HEK293 (cell line): ENCODE measurements around the gene ABR.

ENCODE experiments used
- CTCF ChIA-PET: fragments of 350-600 bp; formaldehyde crosslinking; extraction: SDS; loops from one replicate; lab custom pipeline; 2021; ENCODE audit warnings: antibody characterized with exemption; lab: Yijun Ruan, JAX
- POLR2A ChIA-PET: fragments of 300-600 bp; formaldehyde crosslinking; extraction: SDS; loops from one replicate; lab custom pipeline; 2020; ENCODE audit warnings: antibody characterized with exemption, inconsistent platforms; lab: Yijun Ruan, JAX
- H3K27ac ChIP-seq: fragments of 200-500 bp; sonication (Bioruptor generic); 2 replicates; pipeline ENCODE4 v1.5.1; 2014; ENCODE audit warnings: low read depth, low read length, control low read depth, inconsistent platforms; ENCODE audit errors: extremely low read depth
- H3K36me3 ChIP-seq, 2 experiments: fragments of 200-500 bp in 1 of 2; sonication (Bioruptor generic) in 1 of 2; 1 replicate in 1 of 2; 2 replicates in 1 of 2; pipeline ENCODE4 v1.5.1; 2014 to 2017; ENCODE audit warnings: inconsistent platforms in 2 of 2, low read length in 2 of 2; ENCODE audit not compliant: control insufficient read depth in 2 of 2, insufficient read depth in 1 of 2
- H3K4me1 ChIP-seq: fragments of 200-500 bp; sonication (Bioruptor generic); 2 replicates; pipeline ENCODE4 v1.5.1; 2014; ENCODE audit warnings: mild to moderate bottlenecking, low read length, inconsistent platforms; ENCODE audit not compliant: control insufficient read depth, insufficient read depth
- H3K4me3 ChIP-seq: 2 replicates; pipeline ENCODE4 v1.5.1; 2011; ENCODE audit warnings: low read depth, mild to moderate bottlenecking, control low read depth, low read length, moderate library complexity
- H3K9me3 ChIP-seq: fragments of 200-500 bp; sonication (Bioruptor generic); 2 replicates; pipeline ENCODE4 v1.5.1; 2014; ENCODE audit warnings: low read depth, low read length, inconsistent platforms; ENCODE audit not compliant: control insufficient read depth, insufficient read depth
- KLF9 ChIP-seq: fragments of 450-650 bp; formaldehyde crosslinking; IDR thresholded peaks from 2 replicates; pipeline ENCODE4 v1.5.1; 2016; ENCODE audit warnings: missing biosample characterization, missing genetic modification characterization, low read depth
- SCRT1 ChIP-seq: fragments of 450-650 bp; formaldehyde crosslinking; IDR thresholded peaks from 2 replicates; pipeline ENCODE4 v1.5.1; 2016; ENCODE audit warnings: missing biosample characterization, missing genetic modification characterization, borderline replicate concordance
- SCRT2 ChIP-seq: fragments of 450-650 bp; formaldehyde crosslinking; IDR thresholded peaks from 2 replicates; pipeline ENCODE4 v1.5.1; 2016; ENCODE audit warnings: missing biosample characterization, missing genetic modification characterization
- ZBTB26 ChIP-seq: fragments of 450-650 bp; formaldehyde crosslinking; optimal IDR thresholded peaks from 2 replicates; pipeline ENCODE3; 2016; ENCODE audit warnings: missing biosample characterization, mild to moderate bottlenecking, missing genetic modification characterization
- ZBTB7A ChIP-seq: fragments of 450-650 bp; formaldehyde crosslinking; IDR thresholded peaks from 2 replicates; pipeline ENCODE4 v1.5.1; 2016; ENCODE audit warnings: low read depth, missing biosample characterization, missing genetic modification characterization
- ZBTB8A ChIP-seq: fragments of 450-650 bp; formaldehyde crosslinking; IDR thresholded peaks from 2 replicates; pipeline ENCODE4 v1.5.1; 2016; ENCODE audit warnings: missing biosample characterization, missing genetic modification characterization
- ZEB2 ChIP-seq: fragments of 450-650 bp; formaldehyde crosslinking; IDR thresholded peaks from 2 replicates; pipeline ENCODE4 v1.5.1; 2016; ENCODE audit warnings: missing biosample characterization, missing genetic modification characterization
- ZNF350 ChIP-seq: fragments of 450-650 bp; formaldehyde crosslinking; IDR thresholded peaks from 2 replicates; pipeline ENCODE4 v1.5.0; 2017; ENCODE audit warnings: missing biosample characterization, mild to moderate bottlenecking, missing genetic modification characterization
- ZNF514 ChIP-seq: fragments of 450-650 bp; formaldehyde crosslinking; IDR thresholded peaks from 2 replicates; pipeline ENCODE4 v1.5.1; 2016; ENCODE audit warnings: missing biosample characterization, missing genetic modification characterization
- ZNF521 ChIP-seq: fragments of 450-650 bp; formaldehyde crosslinking; IDR thresholded peaks from 2 replicates; pipeline ENCODE4 v1.5.1; 2017; ENCODE audit warnings: missing biosample characterization, mild to moderate bottlenecking, missing genetic modification characterization
- ZNF548 ChIP-seq: fragments of 450-650 bp; formaldehyde crosslinking; IDR thresholded peaks from 2 replicates; pipeline ENCODE4 v1.5.1; 2016; ENCODE audit warnings: missing biosample characterization, missing genetic modification characterization
- ZNF600 ChIP-seq: fragments of 450-650 bp; formaldehyde crosslinking; IDR thresholded peaks from 2 replicates; pipeline ENCODE4 v1.5.1; 2016; ENCODE audit warnings: missing biosample characterization, missing genetic modification characterization
- ZNF843 ChIP-seq: fragments of 450-650 bp; formaldehyde crosslinking; IDR thresholded peaks from 2 replicates; pipeline ENCODE4 v1.5.1; 2016; ENCODE audit warnings: missing biosample characterization, missing genetic modification characterization
- TF ChIP-seq, protein P1 (sequence below): fragments of 450-650 bp; formaldehyde crosslinking; IDR thresholded peaks from 2 replicates; pipeline ENCODE4 v1.5.1; 2017; ENCODE audit warnings: missing biosample characterization, missing genetic modification characterization

Gene ABR

GRCh38 chr17:1077986-1078711, 101.6 kb downstream of the ABR start:
- no peak overlapping the region for H3K27ac ChIP-seq
- H3K36me3 ChIP-seq: peaks cover 3 to 38% of the 10 kb centered on the region in 2 experiments; a peak in 2 of 3 replicates
- no peak overlapping the region for H3K4me3 ChIP-seq
- CTCF ChIA-PET: interaction anchor here (0.6 to 1.5 kb wide), 2 partner anchors 70 to 941 kb away, joined by 3 to 8 read pairs; no protein-coding TSS in a partner anchor
- TF ChIP-seq ZNF548 (tag by site-specific recombination) (no peak), KLF9 (peak; percentile 33; the same call in 1 of the 2 replicates), ZEB2 (tag by site-specific recombination) (0 out of 2 replicates have a peak, but pooled peaks have one; percentile 8)
- peaks cover 15% of the 10 kb centered on the region for H3K4me1 ChIP-seq
- no peaks in the 10 kb centered on the region for H3K9me3 ChIP-seq
- POLR2A ChIA-PET: no interaction called here

DNA sequence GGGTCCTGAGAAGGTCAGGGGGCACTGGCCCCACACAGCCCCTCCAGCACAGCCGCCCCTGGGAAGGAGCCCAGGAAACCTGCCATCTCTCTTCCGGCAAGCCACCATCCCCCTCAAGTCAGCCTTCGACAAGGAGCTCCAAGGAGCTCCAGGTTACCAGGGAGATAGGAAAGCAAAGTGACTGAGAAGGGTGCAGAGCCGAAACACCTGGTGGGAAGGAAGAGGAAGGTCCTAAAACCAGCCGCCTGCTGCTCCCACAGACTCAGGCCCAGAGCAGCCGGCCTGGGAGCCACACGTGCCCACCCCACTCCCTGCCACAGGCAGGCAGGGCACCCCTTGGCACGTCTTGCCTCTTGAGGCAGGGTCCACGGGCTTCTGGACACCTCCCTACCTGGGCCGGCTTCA, 102.2 kb downstream of the ABR start:
- POLR2A ChIA-PET: no interaction called here
- Histone ChIP-seq H3K4me3 (no peak overlapping the region), H3K9me3 (no peaks in the 10 kb centered on the region), H3K36me3 (peaks cover 3 to 38% of the 10 kb centered on the region in 2 experiments; a peak in 2 of 3 replicates), H3K27ac (no peak overlapping the region), H3K4me1 (peaks cover 15% of the 10 kb centered on the region)
- 0 out of 2 replicates have a peak, but pooled peaks have one; percentile 11 for TF ChIP-seq ZEB2 (tag by site-specific recombination)
- TF ChIP-seq ZBTB26 (tag by site-specific recombination): no peak
- TF ChIP-seq ZNF350 (tag by site-specific recombination): no peak
- TF ChIP-seq ZNF514: no peak
- TF ChIP-seq, protein P1, sequence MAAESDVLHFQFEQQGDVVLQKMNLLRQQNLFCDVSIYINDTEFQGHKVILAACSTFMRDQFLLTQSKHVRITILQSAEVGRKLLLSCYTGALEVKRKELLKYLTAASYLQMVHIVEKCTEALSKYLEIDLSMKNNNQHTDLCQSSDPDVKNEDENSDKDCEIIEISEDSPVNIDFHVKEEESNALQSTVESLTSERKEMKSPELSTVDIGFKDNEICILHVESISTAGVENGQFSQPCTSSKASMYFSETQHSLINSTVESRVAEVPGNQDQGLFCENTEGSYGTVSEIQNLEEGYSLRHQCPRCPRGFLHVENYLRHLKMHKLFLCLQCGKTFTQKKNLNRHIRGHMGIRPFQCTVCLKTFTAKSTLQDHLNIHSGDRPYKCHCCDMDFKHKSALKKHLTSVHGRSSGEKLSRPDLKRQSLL (tag by site-specific recombination): 0 out of 2 replicates have a peak, but pooled peaks have one; percentile 43
- TF ChIP-seq ZNF600: 0 out of 2 replicates have a peak, but pooled peaks have one; percentile 18
- CTCF ChIA-PET: interaction anchor here (0.6 to 2.2 kb wide), 4 partner anchors 21 to 941 kb away, joined by 3 to 9 read pairs (median 6); no protein-coding TSS in a partner anchor

GRCh38 chr17:1076982-1077302, 102.8 kb downstream of the ABR start:
- Histone ChIP-seq H3K9me3 (no peaks in the 10 kb centered on the region), H3K27ac (no peak overlapping the region), H3K4me3 (no peak overlapping the region), H3K36me3 (peaks cover 3 to 36% of the 10 kb centered on the region in 2 experiments; a peak in 2 of 3 replicates), H3K4me1 (peaks cover 15% of the 10 kb centered on the region)
- CTCF ChIA-PET: interaction anchor here (0.7 to 2.2 kb wide), 3 partner anchors 21 to 71 kb away, joined by 5 to 9 read pairs (median 8); no protein-coding TSS in a partner anchor
- POLR2A ChIA-PET: no interaction called here
- TF ChIP-seq ZNF521 (tag by site-specific recombination) (no peak), ZBTB7A (tag by site-specific recombination) (0 out of 2 replicates have a peak, but pooled peaks have one; percentile 28)

DNA sequence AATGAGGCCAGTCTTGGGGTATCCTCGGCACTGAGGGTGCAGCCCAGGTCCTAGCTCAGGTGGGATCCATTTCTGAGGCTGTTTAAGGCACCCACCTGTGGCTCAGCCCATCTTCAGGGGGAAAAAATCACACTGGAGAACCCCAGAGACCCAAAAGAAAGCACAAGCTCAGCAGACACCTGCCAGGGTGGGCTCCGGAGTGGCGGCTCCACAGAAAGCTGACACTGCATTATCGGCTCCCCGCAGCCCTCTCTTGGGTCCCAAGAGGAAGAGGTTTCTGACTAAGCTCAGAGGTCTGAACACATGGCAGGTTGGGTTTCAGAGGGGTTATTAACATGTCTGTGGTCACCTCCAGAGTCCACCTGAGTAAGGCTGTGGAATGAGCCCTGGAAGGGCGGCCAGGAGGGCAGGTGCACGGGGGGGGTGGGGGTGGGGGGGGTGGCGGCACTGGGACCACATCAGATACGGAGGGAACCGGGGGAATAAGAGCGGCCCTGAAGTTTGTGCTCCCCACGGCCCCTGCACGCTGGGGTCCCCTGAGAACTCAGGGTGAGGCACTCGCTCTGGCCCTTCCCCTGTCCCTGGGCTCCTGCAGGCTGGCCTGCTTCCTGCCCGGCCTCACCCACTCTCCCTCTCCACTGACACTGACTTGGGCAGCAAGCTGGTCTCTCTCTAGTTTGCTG, 103.3 kb downstream of the ABR start:
- ChIA-PET POLR2A (interaction anchor here (1.1 kb wide), 1 partner anchor 35 kb away, joined by 4 read pairs; no protein-coding TSS in a partner anchor), CTCF (interaction anchor here (1.1 to 2.2 kb wide), 3 partner anchors 18 to 46 kb away, joined by 3 to 9 read pairs (median 4); no protein-coding TSS in a partner anchor)
- H3K4me1 ChIP-seq: peaks cover 15% of the 10 kb centered on the region
- peaks cover 3 to 38% of the 10 kb centered on the region in 2 experiments; a peak in 2 of 3 replicates for H3K36me3 ChIP-seq
- TF ChIP-seq ZBTB8A (tag by site-specific recombination) (no peak), SCRT2 (tag by site-specific recombination) (peak; percentile 84), ZNF843 (tag by site-specific recombination) (no peak), SCRT1 (tag by site-specific recombination) (0 out of 2 replicates have a peak, but pooled peaks have one; percentile 10)
- no peak overlapping the region for H3K4me3 ChIP-seq
- no peaks in the 10 kb centered on the region for H3K9me3 ChIP-seq
- H3K27ac ChIP-seq: no peak overlapping the region
